Caco-2 (cell line): ENCODE data around the gene PRMT3. TPM values are rescaled to one million over a fixed set of nuclear protein-coding genes. Genes with fewer than 3 reads are reported as not detected.

Source experiments
- BruUV-seq: library from RNA; stranded (reverse); fragments of 400-500 nt; replicated peaks from 2 replicates; lab custom pipeline; 2021; lab: Mats Ljungman, UMichigan
- CTCF ChIA-PET: fragments of 300-600 bp; sonication (Branson Sonifier 250); formaldehyde crosslinking; loops from one replicate; lab custom pipeline; 2022; ENCODE audit warnings: antibody characterized with exemption; lab: Charles Lee
- POLR2A ChIA-PET: fragments of 300-600 bp; sonication (Branson Sonifier 250); formaldehyde crosslinking; loops from one replicate; lab custom pipeline; 2022; ENCODE audit warnings: antibody characterized with exemption; lab: Charles Lee
- DNase-seq, 2 experiments: peaks; one replicate each; pipeline versions ENCODE4 v3.0.0 to v3.0.0-alpha.2; 2020 to 2022
- H3K27me3 ChIP-seq: replicated peaks from 2 replicates; pipeline ENCODE4 v1.6.0; 2011; ENCODE audit warnings: low read length; ENCODE audit not compliant: control insufficient read depth, insufficient read depth
- H3K36me3 ChIP-seq: 2 replicates; pipeline ENCODE4 v1.5.1; 2011; ENCODE audit warnings: low read length; ENCODE audit not compliant: control insufficient read depth, insufficient read depth
- H3K4me1 ChIP-seq: fragments of 250-450 bp; sonication (Bioruptor Pico); 2 replicates; pipeline ENCODE4 v1.5.1; 2020; ENCODE audit warnings: mild to moderate bottlenecking
- H3K4me3 ChIP-seq: 2 replicates; pipeline ENCODE4 v1.5.1; 2011; ENCODE audit warnings: low read depth, mild to moderate bottlenecking, control low read depth, low read length
- H3K9me3 ChIP-seq: fragments of 250-450 bp; sonication (Bioruptor Pico); 2 replicates; pipeline ENCODE4 v1.5.1; 2020; ENCODE audit warnings: mild to moderate bottlenecking, moderate library complexity
- H3K27ac Mint-ChIP-seq: one replicate; pipeline ENCODE4 v1.8.0; 2022; ENCODE audit warnings: mixed read lengths; ENCODE audit not compliant: unreplicated experiment
- H3K27me3 Mint-ChIP-seq: one replicate; pipeline ENCODE4 v1.8.0; 2022; ENCODE audit warnings: mixed read lengths; ENCODE audit not compliant: insufficient read depth, unreplicated experiment
- H3K36me3 Mint-ChIP-seq: one replicate; pipeline ENCODE4 v1.8.0; 2022; ENCODE audit warnings: mild to moderate bottlenecking, mixed read lengths; ENCODE audit not compliant: insufficient read depth, unreplicated experiment
- H3K4me1 Mint-ChIP-seq: one replicate; pipeline ENCODE4 v1.8.0; 2022; ENCODE audit warnings: low read depth, mixed read lengths; ENCODE audit not compliant: unreplicated experiment
- H3K4me3 Mint-ChIP-seq: one replicate; pipeline ENCODE4 v1.8.0; 2022; ENCODE audit warnings: mild to moderate bottlenecking, moderate library complexity, mixed read lengths; ENCODE audit not compliant: unreplicated experiment
- H3K9me3 Mint-ChIP-seq: one replicate; pipeline ENCODE4 v1.8.0; 2022; ENCODE audit warnings: mixed read lengths; ENCODE audit not compliant: unreplicated experiment
- intact Hi-C: fragments of 100-400 bp; cut with micrococcal nuclease; formaldehyde crosslinking; loops from one replicate; pipeline ENCODE4 v1.10.0; 2022; ENCODE audit not compliant: unreplicated experiment
- total RNA-seq: library from RNA; stranded (reverse); gene quantifications from 2 replicates; pipeline ENCODE4 v1.2.3, GENCODE V29; 2022
- TF ChIP-seq, protein P1 (sequence below), 2 experiments: fragments of 200-600 bp in 1 of 2; IDR thresholded peaks; 1 replicate in 1 of 2; 2 replicates in 1 of 2; pipeline versions ENCODE4 v1.5.1 to v1.8.0; 2011 to 2022; ENCODE audit warnings: antibody characterized with exemption in 1 of 2, control low read depth in 1 of 2, inconsistent platforms in 1 of 2, low read depth in 1 of 2, low read length in 1 of 2, mild to moderate bottlenecking in 1 of 2, moderate library complexity in 1 of 2; ENCODE audit not compliant: insufficient read depth in 1 of 2, severe bottlenecking in 1 of 2, unreplicated experiment in 1 of 2

Gene PRMT3
- total RNA-seq, 1 experiment from 2014 or later, result 26.1 TPM

DNA sequence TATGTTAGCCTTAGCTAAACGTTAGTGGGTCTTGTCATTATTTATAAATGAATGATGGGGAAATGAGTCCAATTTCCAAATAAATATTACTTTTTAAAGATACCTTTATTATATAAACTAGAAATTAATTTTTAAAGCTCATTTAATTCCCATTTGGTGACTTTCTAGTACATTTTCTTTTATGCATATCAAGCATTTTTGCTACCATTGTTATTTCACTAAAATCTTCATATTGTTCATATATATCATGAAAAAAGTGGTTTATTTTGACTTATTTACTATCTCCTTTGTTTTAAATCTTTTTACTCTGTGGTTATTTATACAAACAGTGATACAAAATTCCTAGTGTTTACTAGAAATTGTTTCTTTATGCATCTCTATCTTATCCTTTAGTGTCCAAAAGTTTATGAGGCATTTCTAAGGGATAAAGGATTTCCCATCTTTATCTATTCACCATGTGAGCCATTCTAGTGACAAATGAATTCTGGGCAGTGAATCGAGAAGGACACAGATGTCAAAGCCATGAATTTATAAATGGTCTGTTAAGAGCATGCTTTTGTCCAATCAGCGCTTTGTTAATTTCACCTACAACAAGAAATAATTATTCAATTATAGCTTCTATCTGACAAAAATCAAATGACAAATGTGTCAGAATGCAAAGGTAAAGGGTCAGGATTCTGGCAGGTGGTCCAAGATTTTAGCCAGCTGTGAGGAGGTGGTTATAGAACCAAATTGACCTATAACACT lies 70.6 kb downstream of the PRMT3 start:
- POLR2A ChIA-PET, result no interaction called here
- Mint-ChIP-seq H3K4me1 (no peaks in the 10 kb centered on the region), H3K4me3 (no peak overlapping the region), H3K27ac (no peak overlapping the region), H3K27me3 (no peaks in the 10 kb centered on the region), H3K36me3 (peaks cover 8% of the 10 kb centered on the region), H3K9me3 (no peaks in the 10 kb centered on the region)
- DNase-seq, result no peak
- H3K9me3 ChIP-seq, result no peaks in the 10 kb centered on the region
- intact Hi-C loops, result no loop called here
- no peak overlapping the region for H3K4me3 ChIP-seq
- TF ChIP-seq, protein P1, sequence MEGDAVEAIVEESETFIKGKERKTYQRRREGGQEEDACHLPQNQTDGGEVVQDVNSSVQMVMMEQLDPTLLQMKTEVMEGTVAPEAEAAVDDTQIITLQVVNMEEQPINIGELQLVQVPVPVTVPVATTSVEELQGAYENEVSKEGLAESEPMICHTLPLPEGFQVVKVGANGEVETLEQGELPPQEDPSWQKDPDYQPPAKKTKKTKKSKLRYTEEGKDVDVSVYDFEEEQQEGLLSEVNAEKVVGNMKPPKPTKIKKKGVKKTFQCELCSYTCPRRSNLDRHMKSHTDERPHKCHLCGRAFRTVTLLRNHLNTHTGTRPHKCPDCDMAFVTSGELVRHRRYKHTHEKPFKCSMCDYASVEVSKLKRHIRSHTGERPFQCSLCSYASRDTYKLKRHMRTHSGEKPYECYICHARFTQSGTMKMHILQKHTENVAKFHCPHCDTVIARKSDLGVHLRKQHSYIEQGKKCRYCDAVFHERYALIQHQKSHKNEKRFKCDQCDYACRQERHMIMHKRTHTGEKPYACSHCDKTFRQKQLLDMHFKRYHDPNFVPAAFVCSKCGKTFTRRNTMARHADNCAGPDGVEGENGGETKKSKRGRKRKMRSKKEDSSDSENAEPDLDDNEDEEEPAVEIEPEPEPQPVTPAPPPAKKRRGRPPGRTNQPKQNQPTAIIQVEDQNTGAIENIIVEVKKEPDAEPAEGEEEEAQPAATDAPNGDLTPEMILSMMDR (IDR thresholded peaks at IDR 0.05; ENCODE audit: insufficient read depth in 1 of 2, low read depth in 1 of 2, low read length in 1 of 2, severe bottlenecking in 1 of 2, unreplicated experiment in 1 of 2), result no peak
- no peaks in the 10 kb centered on the region for H3K4me1 ChIP-seq
- BruUV-seq, result no TSS peak
- CTCF ChIA-PET, result no interaction called here
- no peaks in the 10 kb centered on the region for H3K27me3 ChIP-seq
- no peaks in the 10 kb centered on the region for H3K36me3 ChIP-seq

DNA sequence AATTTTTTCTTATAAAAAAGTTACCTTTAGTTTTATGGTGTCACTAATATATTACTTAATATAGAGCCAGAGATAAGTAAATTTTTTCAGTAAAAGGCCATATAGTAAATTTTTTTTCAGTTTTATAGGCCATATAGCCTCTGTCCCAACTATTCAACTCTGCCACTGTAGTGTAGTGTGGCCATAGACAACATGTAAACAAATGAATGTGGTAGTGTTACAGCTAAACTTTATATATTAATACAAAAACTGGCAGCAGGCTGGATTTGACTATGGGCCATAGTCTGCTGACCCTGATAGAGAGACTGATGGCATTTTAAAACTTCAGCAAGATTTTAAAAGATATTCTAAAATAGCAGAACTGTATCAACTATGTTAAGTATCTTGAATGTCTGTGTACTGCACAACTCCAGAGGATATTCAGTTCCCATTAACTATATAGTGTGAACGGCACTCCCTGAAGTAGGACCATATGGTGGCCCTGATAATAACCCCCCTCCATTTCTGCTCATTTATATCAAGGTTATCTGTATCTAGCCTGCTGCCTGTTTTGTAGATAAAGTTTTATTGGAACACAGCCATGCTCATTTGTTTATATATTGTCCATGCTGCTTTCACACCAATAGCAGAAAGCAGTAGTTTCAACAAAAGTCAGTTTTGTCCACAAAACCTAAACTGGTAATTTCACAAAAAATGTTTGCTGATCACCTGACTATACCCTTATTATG lies 71.6 kb downstream of the PRMT3 start:
- no peak for DNase-seq
- TF ChIP-seq, protein P1 (IDR thresholded peaks at IDR 0.05; ENCODE audit: insufficient read depth in 1 of 2, low read depth in 1 of 2, low read length in 1 of 2, severe bottlenecking in 1 of 2, unreplicated experiment in 1 of 2), result no peak
- Mint-ChIP-seq H3K4me3 (no peak overlapping the region), H3K27me3 (no peaks in the 10 kb centered on the region), H3K36me3 (peaks cover 8% of the 10 kb centered on the region), H3K27ac (no peak overlapping the region), H3K9me3 (no peaks in the 10 kb centered on the region), H3K4me1 (no peaks in the 10 kb centered on the region)
- no peaks in the 10 kb centered on the region for H3K4me1 ChIP-seq
- H3K27me3 ChIP-seq, result no peaks in the 10 kb centered on the region
- H3K9me3 ChIP-seq, result no peaks in the 10 kb centered on the region
- no peak overlapping the region for H3K4me3 ChIP-seq
- ChIA-PET CTCF (no interaction called here), POLR2A (no interaction called here)
- no peaks in the 10 kb centered on the region for H3K36me3 ChIP-seq
- no TSS peak for BruUV-seq
- intact Hi-C loops, result no loop called here

DNA sequence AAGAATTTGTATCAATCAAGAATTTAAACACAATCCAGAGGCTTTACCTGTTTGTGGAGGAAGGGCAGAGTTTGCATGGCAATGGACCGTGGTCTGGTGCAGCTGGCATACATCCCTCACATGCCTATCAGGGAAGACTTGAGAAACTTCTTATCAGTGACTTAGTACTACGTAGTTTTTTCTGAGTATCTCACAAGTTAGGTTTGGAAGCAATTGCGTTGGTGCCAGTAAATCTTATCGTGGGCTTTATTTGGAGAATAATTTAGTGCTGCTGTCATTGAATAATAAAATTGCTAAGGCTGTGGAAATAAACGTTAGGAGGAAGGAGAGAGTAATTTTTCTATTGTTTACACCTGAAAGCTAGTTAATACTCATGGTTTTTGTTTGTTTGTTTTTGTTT lies 72.3 kb downstream of the PRMT3 start:
- H3K4me3 ChIP-seq, result no peak overlapping the region
- no peaks in the 10 kb centered on the region for H3K36me3 ChIP-seq
- no peaks in the 10 kb centered on the region for H3K9me3 ChIP-seq
- intact Hi-C loops, result no loop called here
- no TSS peak for BruUV-seq
- H3K9me3 Mint-ChIP-seq, result no peaks in the 10 kb centered on the region
- TF ChIP-seq, protein P1 (IDR thresholded peaks at IDR 0.05; ENCODE audit: insufficient read depth in 1 of 2, low read depth in 1 of 2, low read length in 1 of 2, severe bottlenecking in 1 of 2, unreplicated experiment in 1 of 2), result no peak
- H3K4me1 Mint-ChIP-seq, result no peaks in the 10 kb centered on the region
- no peak overlapping the region for H3K27ac Mint-ChIP-seq
- POLR2A ChIA-PET, result no interaction called here
- H3K4me3 Mint-ChIP-seq, result no peak overlapping the region
- H3K36me3 Mint-ChIP-seq, result peaks cover 8% of the 10 kb centered on the region
- H3K27me3 Mint-ChIP-seq, result no peaks in the 10 kb centered on the region
- H3K27me3 ChIP-seq, result no peaks in the 10 kb centered on the region
- peaks cover 6% of the 10 kb centered on the region; the same call in 1 of the 2 replicates for H3K4me1 ChIP-seq
- CTCF ChIA-PET, result no interaction called here
- DNase-seq, result no peak
